ENCODE measurements around the gene KLB. TPM values are rescaled to one million over a fixed set of nuclear protein-coding genes. Genes with fewer than 3 reads are reported as not detected.

Gene KLB
- total RNA-seq, 1 donor from 2014 or later, result under 0.01 TPM

Other genes starting within 250 kb of the KLB start
- 19.0 and 20.9 TPM in 2 replicates for gene WDR19, start 224.4 kb upstream of the KLB start, total RNA-seq
- 47.6 and 50.8 TPM in 2 replicates for gene RFC1, start 40.6 kb upstream of the KLB start, total RNA-seq
- 1,640 and 2,535 TPM in 2 replicates for gene RPL9, start 52.0 kb downstream of the KLB start, total RNA-seq
- gene LIAS, start 52.1 kb downstream of the KLB start, total RNA-seq, result 4.2 and 4.4 TPM in 2 replicates
- 24.9 and 36.1 TPM in 2 replicates for gene UGDH, start 120.5 kb downstream of the KLB start, total RNA-seq
- 13.5 and 20.0 TPM in 2 replicates for gene SMIM14, start 231.9 kb downstream of the KLB start, total RNA-seq